HG03064 (cell line): ENCODE measurements around the gene ZNF664.
"Not testable (repeated sequence)": the region's sequence is repeated elsewhere in the genome, so short reads cannot be mapped to it uniquely, and the experiment has no call there.

ENCODE experiments used
- ATAC-seq: cut with Tn5 transposase; IDR thresholded peaks from one replicate; pipeline ENCODE4 v1.9.1; 2021; ENCODE audit warnings: low read depth; ENCODE audit not compliant: unreplicated experiment

ZNF664 gene

DNA sequence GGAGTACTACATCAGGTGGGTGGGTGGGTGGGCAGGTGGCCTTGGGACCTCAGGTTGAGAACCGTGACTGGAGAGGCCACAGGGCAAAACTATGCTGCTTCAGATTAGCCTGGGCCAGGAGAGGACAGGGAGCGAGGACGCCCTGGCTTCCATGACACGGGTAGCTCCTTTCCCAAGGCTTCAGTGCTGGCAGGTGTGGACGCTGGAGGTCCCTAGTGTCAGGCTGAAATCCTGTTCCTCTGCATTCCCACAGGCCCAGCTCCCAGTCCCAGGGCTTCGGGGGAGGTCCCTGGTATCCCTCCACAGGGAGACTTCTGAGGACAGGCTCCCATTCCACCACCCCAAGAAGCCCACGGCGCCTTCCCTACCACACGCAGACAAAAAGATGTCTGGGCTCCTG lies 32.0 kb upstream of the ZNF664 start:
- ATAC-seq, result no peak

DNA sequence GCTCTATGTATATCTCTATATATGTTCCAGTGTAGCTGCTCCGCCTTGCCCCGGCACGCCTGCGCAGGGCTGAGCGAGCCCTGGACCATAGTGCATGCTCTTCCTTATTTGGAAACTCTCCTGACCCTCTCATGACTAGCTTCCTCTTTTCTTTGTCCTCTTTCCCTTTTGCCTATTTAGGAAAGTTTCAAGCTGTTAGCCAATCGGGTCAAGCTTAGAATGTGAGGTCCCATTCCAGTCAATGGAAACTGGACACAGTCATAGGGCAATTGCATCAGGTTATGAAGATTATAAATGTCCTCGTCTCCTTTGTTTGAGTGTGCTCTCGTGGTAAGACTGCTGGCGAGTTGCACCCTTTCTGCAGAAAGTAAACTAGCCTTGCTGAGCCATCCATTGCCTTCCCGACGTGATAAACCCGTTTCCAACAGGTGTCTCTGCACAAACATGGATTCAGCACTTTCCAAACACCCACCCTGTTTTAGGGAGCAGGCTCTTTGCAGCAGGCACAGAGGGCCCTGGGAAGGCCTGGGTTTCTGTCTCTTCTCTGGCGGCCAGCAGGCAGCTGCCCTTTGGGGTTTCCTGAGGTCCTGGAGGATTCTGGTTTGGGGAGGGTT lies 31.3 kb upstream of the ZNF664 start:
- ATAC-seq, result no peak

DNA sequence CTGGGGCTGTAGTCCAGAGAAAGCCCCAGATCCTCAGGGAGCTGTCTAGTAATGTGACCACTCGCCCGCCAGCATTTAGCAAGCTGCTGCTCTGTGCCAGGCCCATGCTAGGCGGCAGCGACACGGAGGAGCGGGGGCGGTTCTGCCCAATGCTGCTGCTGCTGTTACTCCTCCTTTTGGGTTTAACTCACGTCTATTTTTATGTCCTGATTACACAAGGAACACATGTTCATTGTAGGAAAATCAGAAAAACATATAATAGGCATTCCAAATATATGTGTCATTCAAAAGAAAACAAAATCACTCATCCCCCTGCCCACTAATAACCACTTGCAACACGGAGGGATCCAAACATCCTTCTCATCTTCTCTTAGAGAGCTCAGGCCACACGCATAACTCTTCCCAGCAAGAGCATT lies 30.8 kb upstream of the ZNF664 start:
- ATAC-seq, result no peak

- ATAC-seq, result no peak
Measured at GRCh38 chr12:123942911-123943648, 29.9 kb upstream of the ZNF664 start.

- no peak for ATAC-seq
Measured at GRCh38 chr12:123943816-123944215, 29.2 kb upstream of the ZNF664 start.

DNA sequence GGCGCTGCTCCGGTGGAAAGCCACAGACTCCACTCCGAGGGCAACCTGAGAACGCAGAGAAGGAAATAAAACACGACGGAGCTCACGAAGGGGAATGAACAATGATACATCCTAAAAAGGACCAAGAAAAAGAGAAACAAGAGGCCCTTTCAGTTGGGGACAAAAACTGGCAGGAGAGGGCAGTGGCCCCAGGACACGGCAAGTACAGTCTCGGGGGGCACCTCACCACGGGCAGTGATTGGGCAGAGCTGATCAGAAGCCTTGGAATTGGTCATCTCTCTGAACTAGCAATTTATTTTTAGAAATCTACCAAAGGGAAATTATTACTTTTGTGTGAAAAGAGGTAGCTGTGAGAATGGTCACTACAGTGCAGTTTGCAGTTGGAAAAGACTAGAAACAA lies 28.3 kb upstream of the ZNF664 start:
- ATAC-seq, result no peak

DNA sequence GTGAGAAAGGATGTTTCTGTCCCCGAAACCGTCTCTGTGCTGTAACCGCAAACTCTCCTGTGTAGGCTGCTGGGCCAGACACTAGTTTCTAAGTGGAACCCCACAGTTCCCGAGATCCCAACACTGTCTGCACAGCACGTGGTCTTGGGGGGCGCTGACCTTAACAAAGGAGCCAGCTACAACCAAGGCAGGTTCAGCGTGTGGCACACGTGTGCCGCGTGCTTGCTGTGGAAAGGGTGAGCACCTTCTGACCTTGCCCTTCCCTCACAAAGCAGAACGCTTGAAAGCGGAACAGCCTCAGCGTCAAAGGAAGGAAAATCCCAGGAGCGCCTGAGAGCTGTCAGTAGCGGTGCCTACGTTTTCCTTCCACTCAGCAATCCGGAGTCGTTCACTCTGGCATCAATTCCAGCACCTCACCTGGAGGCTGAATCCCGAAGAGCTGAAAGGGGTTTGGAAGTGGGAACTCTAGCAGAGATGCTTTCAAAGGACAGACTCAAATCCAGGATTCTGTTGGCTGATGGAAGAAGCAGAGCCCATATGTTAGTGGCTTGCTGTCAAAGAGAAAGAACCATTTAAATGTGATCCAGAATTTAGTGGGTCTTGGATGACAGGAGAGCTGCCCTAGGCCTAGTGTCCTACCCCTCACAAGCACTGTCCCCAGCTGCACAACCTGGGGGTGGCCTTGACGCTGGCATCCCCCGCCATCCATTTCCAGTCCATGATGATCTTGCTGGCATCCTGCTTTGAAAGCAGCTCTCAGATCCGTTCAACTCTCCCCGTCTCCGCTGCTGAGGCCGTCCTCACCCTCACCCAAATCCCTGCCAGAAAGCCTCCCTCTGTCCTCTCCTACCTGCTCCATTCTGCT lies 27.5 kb upstream of the ZNF664 start:
- ATAC-seq, result no peak

DNA sequence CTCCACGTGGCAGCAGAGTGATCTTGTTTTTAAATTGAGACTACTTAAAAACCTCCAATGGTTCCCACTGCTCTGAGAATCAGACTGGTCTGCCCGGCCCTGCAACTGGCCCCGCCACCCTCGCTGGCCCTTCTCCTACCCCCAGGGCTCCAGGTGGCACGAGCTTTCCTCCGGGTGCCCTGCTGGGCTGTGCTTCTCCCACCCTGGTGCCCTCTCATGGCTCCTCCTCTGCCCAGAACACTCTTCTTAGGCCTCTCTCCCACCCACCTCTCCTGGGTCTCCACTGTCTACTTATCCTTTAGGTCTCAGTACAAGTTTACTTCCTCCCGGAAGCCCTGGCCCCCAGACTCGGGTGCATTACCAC lies 26.9 kb upstream of the ZNF664 start:
- ATAC-seq, result no peak

DNA sequence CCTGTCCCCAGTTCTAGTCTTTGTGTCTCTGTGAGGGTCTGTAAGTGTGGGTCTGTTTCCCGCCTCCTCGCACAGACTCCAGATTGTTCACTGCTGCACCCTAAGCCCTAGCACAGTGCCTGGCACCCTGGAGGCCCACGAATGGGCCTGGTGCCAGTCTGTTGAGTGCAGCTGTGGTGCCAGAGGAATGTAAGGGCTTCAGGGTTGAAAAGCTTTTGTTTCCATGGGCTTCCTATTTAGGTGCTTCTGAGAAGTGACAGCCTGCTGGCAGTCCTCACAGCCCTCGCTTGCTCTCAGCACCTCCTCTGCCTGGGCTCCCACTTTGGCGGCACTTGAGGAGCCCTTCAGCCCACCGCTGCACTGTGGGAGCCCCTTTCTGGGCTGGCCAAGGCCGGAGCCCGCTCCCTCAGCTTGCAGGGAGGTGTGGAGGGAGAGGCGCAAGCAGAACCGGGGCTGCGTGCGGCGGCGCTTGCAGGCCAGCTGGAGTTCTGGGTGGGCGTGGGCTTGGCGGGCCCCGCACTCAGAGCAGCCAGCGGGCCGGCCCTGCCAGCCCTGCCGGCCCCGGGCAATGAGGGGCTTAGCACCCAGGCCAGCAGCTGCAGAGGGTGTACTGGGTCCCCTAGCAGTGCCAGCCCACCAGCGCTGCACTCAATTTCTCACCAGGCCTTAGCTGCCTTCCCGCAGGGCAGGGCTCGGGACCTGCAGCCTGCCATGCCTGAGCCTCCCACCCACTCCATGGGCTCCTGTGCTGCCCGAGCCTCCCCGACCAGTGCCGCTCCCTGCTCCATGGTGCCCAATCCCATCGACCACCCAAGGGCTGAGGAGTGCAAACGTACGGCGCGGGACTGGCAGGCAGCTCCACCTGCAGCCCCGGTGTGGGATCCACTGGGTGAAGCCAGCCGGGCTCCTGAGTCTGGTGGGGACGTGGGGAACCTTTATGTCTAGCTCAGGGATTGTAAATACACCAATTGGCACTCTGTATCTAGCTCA lies 26.2 kb upstream of the ZNF664 start:
- not testable (repeated sequence) for ATAC-seq

DNA sequence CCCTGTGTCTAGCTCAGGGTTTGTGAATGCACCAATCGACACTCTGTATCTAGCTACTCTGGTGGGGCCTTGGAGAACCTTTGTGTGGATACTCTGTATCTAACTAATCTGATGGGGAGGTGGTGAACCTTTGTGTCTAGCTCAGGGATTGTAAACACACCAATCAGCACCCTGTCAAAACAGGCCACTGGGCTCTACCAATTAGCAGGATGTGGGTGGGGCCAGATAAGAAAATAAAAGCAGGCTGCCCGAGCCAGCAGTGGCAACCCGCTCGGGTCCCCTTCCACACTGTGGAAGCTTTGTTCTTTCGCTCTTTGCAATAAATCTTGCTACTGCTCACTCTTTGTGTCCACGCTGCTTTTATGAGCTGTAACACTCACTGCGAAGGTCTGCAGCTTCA lies 25.5 kb upstream of the ZNF664 start:
- ATAC-seq, result not testable (repeated sequence)

- ATAC-seq, result no peak
Measured at GRCh38 chr12:123948401-123948795, 24.6 kb upstream of the ZNF664 start.

DNA sequence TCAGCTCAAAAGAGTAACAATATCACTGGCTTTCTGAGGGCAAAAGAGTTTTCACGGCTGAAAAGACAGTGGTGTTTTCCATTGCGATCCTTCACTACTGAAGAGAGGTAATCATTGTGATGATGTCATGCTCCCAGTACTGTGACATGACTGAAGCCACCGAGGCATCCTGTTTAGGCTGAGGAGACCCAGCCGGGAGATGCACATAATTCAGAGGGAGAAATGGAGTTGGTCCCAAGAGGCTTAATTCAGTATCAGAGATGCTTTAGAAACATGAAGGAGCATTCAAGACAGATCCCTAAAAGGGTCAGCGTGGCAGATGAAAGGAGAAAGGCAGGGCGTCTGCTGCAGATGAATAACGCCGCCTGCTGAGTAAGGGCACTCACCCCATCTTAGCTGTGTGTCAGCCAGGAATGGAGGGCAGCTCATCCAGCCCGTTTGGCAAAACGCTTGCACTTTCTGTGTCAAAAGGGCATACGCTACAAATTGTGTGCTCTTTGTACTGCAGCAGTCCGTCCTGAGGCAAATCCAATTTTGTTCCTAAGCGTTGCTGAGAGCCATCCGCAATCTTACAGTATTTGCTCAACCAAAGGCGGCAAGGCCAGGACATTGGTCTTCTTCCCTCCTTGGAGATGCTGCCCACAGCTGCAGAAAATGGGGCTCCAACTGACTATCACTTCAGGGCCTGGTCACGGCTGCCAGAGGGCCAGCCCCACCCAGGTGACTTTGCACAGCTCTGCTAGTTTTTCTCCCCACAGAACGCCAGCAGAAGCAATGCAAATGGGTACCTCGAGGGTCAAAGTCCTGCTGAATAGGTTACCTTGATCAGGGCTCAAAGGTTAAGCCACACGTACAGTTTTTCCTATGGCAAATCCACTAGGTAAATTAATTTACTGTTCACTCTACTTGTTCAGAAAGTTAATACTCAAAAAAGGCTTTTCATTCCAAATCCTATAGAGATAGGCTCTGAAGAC lies 23.9 kb upstream of the ZNF664 start:
- no peak for ATAC-seq

DNA sequence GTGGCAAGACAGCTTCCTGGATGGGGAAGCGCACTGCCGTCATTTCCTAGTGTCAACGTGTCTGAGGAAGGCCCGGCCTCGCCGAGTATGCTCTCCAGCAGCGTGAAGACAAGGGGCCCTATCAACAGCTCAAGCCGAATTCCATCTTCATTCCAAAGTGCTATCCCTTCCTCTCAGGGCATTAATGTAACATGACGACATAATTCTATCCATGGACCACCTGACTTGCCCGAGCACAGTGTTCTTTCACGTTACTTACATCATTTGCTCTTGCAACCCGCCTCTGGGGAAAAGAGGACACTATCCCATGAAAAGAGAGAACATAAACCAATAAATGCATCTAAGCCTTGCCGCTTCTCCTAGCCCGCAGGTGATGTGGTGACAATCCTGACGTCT lies 23.2 kb upstream of the ZNF664 start:
- no peak for ATAC-seq

DNA sequence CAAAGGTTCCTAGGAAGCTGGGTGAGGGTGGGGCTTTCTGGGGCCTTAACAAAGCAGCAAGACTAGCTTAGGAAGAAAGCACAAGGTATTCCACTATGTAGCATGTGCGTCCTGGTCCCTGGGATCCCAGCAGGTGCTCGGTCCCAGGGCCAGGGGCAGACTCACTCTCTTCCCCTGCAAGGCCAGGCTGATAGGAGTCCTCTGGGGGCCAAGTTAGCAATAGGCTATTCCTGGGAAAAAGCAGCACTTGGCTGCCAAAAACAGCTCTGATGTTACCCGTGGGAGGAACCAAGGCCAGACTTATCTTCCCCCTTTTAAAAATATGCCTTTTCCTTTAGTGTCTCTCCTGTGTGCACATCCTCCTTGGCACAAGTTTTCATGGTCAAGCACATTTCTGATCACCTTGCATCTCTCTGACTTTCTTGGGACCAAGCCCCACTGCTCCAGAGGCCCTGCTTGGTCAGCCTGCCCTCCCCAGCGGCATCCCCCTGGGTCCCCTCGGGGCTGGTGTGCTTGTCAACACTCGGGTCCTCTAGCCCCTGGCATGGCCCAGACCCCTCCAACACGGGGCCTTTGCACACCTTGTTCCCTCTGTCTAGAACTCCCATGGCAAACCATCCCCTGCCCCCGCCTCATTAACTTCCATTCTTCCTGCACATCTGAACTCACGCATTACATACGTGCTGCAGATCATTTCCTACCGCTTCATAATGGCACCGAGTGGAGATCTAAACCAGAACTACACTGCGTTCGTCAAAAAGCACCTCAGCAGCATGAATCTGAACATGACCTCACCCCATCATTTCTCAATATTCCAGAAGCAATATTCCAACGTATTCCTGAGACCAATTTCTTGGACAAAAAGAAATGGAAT lies 22.3 kb upstream of the ZNF664 start:
- no peak for ATAC-seq

DNA sequence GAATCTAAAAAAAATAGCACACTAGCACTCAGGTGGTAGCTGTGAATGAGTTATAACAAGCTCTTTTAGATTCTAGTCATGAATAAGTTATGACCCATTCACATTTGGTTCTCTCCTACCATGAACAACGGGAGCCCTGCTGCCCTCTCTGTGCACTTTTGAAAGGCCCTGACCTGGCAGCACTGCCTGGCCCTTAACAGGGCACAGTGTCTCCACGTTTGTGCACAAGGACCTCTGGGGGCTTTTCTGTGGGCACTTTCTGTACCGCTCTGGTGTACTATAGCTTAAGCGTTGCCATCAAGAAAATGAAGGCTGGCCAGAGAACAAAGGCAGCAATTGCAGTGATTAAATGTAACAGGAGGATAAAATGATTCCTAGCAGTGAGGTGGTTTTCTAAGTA lies 21.5 kb upstream of the ZNF664 start:
- no peak for ATAC-seq

- no peak for ATAC-seq
Measured at GRCh38 chr12:123952037-123952436, 21.0 kb upstream of the ZNF664 start.

GRCh38 chr12:123954647-123955350 lies 18.2 kb upstream of the ZNF664 start:
- ATAC-seq, result no peak

DNA sequence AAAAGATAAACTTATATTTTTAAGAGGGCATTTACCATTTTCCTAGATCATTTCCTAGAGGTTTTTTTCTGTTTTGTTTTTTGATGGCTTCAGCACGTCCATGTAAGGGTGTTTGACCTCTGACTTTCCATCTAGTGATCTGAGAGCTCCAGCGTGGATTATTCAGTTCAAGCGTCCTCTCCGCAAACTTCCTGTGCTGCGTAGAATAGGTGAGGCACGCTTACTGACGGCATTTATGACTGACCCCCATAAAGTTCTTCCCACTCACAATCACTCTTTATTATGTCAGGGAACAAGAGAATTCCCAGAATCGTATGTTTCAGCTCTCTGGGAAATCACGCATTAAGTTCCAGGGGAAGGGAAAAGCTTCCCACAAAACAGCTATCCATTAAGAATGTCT lies 16.8 kb upstream of the ZNF664 start:
- no peak for ATAC-seq
